Astrocyte of the hippocampus (primary cell): ENCODE results near the gene TUT1.
"Not testable (repeated sequence)": the region's sequence is repeated elsewhere in the genome, so short reads cannot be mapped to it uniquely, and the experiment has no call there.

Experiments
- DNase-seq: peaks from one replicate; pipeline ENCODE4 v3.0.0; 2011; ENCODE audit warnings: low read depth, low spot score

TUT1 gene

GRCh38 chr11:62605467-62605866, 14.1 kb upstream of the TUT1 start:
- no peak for DNase-seq

GRCh38 chr11:62604460-62605120, 13.3 kb upstream of the TUT1 start:
- peak; percentile 47 for DNase-seq

- no peak for DNase-seq
Observed at GRCh38 chr11:62603776-62604299, 12.5 kb upstream of the TUT1 start.

DNA sequence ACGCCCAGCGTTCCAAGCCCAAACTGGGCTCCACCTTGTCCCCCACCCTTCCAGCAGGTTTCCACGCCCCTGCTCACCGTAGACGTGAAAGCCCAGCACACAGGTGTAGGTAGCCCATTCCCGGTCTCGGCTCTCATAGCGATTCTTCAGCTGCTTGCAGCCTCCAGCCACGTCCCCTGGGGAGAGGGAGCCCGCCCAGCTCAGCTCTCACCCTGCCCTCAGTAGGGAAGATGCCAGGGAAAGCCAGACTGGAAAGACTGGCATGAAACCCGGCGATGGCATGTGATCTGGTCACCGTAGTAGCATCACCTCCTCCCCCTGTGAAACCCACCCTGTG, 11.7 kb upstream of the TUT1 start:
- DNase-seq = no peak

DNA sequence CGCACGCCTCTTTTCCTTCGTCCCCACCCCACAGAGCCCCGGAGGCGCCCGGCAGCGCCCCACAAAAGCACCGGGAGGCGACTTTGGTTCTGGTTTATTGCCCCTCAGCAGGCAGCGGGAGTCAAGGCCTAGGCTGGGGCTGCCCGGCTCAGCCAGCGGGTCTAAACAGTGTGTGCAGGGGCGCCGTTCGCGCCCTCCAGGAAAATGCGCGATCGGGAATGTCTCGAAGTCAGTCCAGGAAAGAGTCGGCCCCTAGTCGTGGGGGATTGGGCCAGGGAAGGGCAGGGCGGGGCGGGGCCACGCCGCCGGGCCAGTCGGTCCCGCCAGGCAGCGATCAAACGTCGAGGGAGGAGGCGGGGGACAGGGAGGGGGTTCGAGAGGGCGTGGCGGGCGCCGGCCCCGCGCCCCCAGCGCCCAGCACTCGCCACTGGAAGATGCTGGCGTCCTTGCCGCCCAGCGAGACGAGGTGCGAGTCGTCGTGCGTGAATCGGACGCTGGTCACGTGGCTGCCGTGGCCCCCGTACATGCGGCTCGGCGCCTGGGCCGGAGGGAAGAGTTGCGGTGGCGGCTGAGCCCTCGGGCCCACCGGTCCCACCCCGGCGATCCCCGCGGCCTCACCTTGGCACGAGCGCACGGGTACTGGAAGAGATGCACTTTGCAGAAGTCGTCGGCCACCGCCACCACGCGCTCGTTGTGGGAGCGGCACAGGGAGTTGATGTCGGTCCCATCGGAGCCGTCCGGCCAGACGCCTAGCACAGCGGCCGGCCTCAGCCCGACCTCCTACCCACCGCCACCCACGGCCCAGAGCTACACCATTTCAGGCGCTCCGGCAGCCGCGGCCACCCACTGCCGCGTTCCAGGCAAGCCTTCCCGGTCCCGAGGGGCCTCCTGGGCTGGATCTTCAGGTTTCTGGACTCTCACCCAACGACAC, 11.1 kb upstream of the TUT1 start:
- DNase-seq = peak; percentile 81

DNA sequence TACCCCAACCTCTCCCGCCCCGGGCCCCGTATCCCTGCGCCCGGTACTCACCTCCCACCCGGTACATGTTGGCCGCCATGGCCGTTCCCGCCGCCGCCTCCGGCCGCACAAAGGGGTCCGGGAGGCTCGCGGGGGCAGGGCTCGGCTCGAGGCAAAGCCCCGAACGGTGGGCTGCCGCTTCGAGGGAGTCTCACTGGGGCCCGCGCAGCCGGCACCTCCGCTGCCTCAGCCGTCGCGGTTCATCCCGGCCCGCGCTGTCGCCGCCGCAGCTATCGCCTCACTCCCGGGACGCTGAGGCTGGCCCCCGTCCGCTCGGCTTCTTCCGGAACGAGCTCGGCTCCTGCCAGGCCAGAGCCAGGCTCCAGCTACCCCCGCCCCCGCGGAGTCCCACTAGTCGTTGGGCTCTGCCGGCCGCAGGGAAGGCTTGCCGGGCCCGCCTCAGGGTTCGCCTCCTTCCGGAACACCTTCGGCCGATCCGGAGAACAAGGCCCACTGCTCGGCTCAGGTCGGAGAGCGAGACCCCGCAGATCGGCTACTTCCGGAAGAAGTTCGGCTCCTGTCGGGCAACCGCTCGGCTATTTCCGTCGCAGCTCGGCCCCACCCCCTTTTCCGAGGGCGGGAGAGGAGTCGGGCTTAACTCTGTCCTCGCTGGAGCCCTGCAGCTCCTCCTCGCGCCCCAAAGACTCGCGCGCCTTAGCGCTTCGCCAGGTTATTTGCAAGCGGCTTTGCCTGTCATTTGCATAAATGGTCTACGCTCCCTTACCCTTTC, 10.2 kb upstream of the TUT1 start, which contains the start of gene MTA2:
TSS of gene MTA2 (minus strand) at position 494 of the 769 bp plus-strand sequence. CDS start at position 79, 415 bp downstream.
- peak; percentile 99 for DNase-seq

DNA sequence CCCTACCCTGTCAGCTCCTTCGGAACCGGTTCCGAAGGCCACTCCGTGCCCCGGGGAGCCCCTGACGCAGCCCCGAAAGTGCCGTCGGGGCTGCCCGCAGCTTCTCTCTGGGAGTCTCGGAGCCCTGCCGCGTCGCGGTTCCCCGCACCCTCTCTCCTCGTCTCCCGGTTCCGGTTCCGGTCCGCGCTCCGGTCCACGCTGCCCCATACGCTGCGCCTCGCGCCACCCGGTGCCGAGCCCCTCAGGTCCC, 9.7 kb upstream of the TUT1 start:
- no peak for DNase-seq

DNA sequence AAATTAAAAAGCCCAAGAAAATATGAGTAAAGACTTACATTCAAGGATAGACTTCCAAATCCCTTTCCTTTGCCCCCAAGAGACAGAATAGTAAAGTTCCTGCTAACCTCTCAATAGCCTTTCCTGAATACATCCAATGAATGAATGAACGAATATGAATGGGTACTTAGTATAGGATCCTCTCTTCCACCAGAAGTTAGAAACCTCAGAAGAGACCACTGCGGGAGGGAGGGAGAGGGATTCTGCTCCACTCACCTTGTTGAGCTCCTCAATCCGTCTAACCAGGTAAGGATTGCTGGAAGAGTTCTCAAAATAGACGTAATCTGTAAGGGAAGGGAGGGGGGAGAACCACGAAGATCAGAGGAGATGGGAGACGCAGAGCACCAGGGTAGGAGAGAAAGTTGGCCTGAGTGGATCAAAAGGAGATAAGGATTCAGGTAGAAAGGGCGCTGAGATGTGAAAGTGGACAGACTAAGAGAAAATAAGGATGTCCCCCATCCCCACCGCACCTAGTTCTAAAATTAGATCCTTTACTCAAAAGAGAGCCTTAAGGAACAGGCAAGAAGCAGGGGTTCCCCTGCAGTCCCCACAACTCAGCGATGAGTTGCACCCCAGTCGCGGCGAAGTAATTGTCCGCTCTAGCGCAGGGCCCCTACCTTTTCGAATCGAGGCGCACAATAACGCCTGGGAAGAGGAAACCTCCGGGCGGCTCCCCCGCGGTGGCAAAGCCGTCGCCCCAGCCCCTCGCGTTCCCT, 9.2 kb upstream of the TUT1 start:
- DNase-seq = no peak

DNA sequence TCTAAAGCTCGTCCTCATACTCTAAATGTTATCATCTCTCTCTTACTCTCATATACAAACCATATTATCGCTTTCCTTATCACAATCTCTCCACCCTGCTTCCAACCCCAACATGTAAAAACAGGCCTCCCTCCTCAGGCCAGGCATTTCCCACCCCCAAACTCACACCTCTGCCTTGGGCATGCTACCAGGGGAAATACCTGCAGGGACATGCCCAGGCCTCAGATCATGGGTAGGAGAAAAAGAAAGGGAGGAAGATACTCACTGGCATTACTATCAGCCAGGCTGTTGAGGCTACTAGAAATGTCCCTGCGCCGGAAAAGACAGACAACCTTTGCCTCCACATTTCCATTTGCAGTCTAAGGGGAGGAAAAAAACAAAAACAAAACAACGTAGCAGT, 8.6 kb upstream of the TUT1 start:
- no peak for DNase-seq

GRCh38 chr11:62599069-62599696, 7.9 kb upstream of the TUT1 start:
- peak; percentile 99 for DNase-seq

- DNase-seq = no peak
Observed at GRCh38 chr11:62595124-62595523, 3.8 kb upstream of the TUT1 start.

DNA sequence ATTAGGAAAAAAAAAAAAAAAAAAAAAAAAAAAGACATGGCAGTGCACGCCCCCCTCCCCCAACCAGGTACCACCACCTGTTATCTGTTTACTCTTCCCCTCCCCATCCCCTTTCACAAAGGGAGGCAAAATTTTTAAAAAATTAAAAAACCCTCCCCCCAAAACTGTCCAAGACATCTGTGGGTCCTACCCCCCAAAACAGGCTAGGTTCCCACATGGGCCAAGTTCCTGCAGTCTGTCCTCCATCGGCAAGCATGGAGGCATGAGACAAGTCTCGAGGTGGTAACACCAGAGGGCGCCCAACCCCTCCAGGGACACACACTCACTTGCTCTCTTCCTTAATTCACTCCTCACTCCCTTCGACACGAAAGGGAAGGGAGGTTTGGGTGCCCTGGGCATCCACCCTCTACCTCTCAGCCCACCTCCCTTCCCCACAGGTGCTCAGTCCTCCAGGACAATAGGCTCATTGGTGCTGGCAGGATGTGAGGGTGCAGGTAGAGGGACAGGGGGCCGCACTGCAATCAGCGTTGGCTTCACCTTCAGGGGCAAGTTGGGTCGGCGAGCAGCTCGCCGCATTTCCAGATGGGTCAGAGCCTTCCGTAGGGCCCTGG, 2.2 kb upstream of the TUT1 start:
- DNase-seq = peak; percentile 80

- no peak for DNase-seq
Observed at GRCh38 chr11:62592989-62593421, 1.7 kb upstream of the TUT1 start.

- no peak for DNase-seq
Observed at GRCh38 chr11:62592146-62592815, 958 bp upstream of the TUT1 start.

GRCh38 chr11:62588966-62589637, 2.2 kb downstream of the TUT1 start:
- DNase-seq = peak; percentile 26

DNA sequence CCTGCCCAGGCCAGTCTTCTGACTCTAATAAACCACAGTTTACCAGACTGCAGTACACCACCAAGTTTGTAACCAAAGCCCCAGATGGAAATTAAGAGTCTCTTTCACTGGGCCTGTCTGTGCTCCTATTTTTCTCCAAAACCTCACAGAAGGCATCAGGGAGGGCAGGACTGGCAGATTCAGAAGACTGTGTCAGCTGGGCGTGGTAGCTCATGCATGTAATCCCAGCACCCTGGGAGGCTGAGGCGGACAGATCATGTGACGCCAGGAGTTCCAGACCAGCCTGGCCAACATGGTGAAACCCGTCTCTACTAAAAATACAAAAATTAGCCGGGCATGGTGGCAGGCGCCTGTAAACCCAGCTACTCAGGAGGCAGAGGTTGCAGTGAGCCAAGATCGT, 6.0 kb downstream of the TUT1 start:
- not testable (repeated sequence) for DNase-seq

DNA sequence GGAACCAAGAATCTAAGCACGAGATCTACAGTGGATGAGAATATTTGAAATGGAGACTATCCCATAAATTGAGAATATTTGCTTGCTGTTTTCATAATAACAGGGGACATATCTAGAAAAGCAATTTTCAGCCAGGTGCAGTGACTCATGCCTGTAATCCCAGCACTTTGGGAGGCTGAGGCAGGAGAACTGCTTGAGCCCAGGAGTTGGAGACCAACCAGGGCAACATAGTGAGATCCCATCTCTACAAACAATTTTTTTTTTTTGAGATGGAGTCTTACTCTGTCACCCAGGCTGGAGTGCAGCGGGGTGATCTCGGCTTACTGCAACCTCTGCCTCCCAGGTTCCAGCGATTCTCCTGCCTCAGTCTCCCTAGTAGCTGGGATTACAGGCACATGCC, 9.6 kb downstream of the TUT1 start:
- DNase-seq = not testable (repeated sequence)

DNA sequence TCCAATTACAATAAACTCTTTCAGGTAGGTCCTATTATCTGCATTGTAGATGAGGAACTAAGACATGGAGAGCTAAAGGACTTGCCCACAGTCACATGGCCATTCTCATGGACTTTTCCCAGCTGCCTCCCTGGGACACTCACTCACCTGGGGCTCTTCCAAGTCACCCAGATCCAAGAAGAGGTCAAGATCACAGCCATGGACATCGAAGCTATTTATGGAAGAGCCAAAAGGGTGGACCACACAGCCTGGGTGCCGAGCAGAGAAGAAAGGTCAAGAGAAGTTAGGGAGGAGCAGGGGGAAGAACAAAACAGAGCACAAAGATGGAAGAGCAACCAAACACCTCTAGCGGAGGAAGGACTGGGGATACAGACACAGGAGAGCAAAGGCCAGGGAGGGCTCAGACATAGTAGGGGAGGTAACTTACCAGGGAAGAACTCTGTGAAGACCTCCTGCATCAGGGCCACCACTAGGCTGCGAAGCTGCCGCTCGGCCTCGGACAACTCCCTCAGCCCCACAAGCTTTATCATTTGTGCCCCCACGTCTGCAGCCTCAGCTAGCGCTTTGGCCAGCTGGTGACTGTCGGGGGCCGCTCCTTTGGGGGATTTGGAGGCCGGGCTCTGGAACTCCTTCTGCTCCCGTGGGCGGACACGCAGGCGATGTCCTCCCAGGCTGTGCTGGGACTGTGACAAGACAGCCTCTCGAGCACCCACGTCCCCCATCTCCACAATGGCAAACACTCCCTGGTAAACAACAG, 10.2 kb downstream of the TUT1 start:
- no peak for DNase-seq

DNA sequence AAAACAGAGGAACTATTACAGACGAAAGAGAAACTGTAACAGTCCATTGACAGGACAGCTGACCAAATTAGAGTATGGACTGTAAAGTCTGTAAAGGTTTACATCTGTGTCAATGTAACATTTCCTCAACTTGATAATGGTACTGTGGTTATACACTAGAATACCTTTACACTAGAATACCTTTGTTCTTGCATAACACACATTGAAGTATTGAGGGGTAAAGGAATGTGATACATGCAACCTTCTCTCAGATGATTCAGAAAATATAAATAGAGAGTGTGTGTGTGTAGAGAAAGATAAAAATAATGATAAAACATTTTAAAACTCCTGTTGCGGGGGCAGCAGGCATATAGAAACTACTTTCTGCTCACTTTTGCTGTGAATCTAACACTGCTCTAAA, 12.1 kb downstream of the TUT1 start:
- no peak for DNase-seq
